ENCODE measurements around the gene NDP.

Gene NDP

GRCh38 chrX:44006081-44006480 is 32.9 kb upstream of the NDP start:
- Histone ChIP-seq H3K9ac (ENCODE audit: low read length) (no peak overlapping the region), H3K4me3 (ENCODE audit: insufficient read depth, low read length, poor library complexity, severe bottlenecking) (no peak overlapping the region), H4K20me1 (ENCODE audit: low read depth, low read length) (no peaks in the 10 kb centered on the region), H3K9me3 (ENCODE audit: insufficient read depth, low read length) (no peaks in the 10 kb centered on the region), H3F3A (ENCODE audit: insufficient read depth) (no peaks in the 10 kb centered on the region), H2AFZ (ENCODE audit: low read depth, low read length, severe bottlenecking) (no peak overlapping the region), H3K9me2 (replicated peaks; ENCODE audit: insufficient read depth, low read length) (no peaks in the 10 kb centered on the region), H3K27me3 (ENCODE audit: low read length) (no peaks in the 10 kb centered on the region), H3K4me2 (ENCODE audit: low read depth, low read length, poor library complexity, severe bottlenecking) (no peak overlapping the region), H3K27ac (ENCODE audit: low read depth, low read length) (no peak overlapping the region), H3K36me3 (ENCODE audit: low read length) (no peaks in the 10 kb centered on the region), H3K79me2 (ENCODE audit: insufficient read depth, low read length) (no peaks in the 10 kb centered on the region)
- TF ChIP-seq CTCF (IDR thresholded peaks at IDR 0.05; ENCODE audit: insufficient read depth, low read length, poor library complexity, severe bottlenecking) (no peak), EZH2phosphoT487 (conservative IDR thresholded peaks at IDR 0.05; ENCODE audit: low read length) (no peak)

GRCh38 chrX:44003975-44004374 is 30.8 kb upstream of the NDP start:
- Histone ChIP-seq H4K20me1 (ENCODE audit: low read depth, low read length) (no peaks in the 10 kb centered on the region), H3K4me3 (ENCODE audit: insufficient read depth, low read length, poor library complexity, severe bottlenecking) (no peak overlapping the region), H3K27me3 (ENCODE audit: low read length) (no peaks in the 10 kb centered on the region), H3K79me2 (ENCODE audit: insufficient read depth, low read length) (no peaks in the 10 kb centered on the region), H3K9me3 (ENCODE audit: insufficient read depth, low read length) (no peaks in the 10 kb centered on the region), H3K9me2 (replicated peaks; ENCODE audit: insufficient read depth, low read length) (no peaks in the 10 kb centered on the region), H2AFZ (ENCODE audit: low read depth, low read length, severe bottlenecking) (no peak overlapping the region), H3K9ac (ENCODE audit: low read length) (no peak overlapping the region), H3K36me3 (ENCODE audit: low read length) (no peaks in the 10 kb centered on the region), H3K27ac (ENCODE audit: low read depth, low read length) (no peak overlapping the region), H3K4me2 (ENCODE audit: low read depth, low read length, poor library complexity, severe bottlenecking) (no peak overlapping the region), H3F3A (ENCODE audit: insufficient read depth) (no peaks in the 10 kb centered on the region)
- no peak for TF ChIP-seq CTCF (IDR thresholded peaks at IDR 0.05; ENCODE audit: insufficient read depth, low read length, poor library complexity, severe bottlenecking)
- no peak for TF ChIP-seq EZH2phosphoT487 (conservative IDR thresholded peaks at IDR 0.05; ENCODE audit: low read length)

GRCh38 chrX:44002567-44002966 is 29.4 kb upstream of the NDP start:
- Histone ChIP-seq H3K79me2 (ENCODE audit: insufficient read depth, low read length) (no peaks in the 10 kb centered on the region), H3K4me3 (ENCODE audit: insufficient read depth, low read length, poor library complexity, severe bottlenecking) (no peak overlapping the region), H3K9ac (ENCODE audit: low read length) (no peak overlapping the region), H3K9me2 (replicated peaks; ENCODE audit: insufficient read depth, low read length) (no peaks in the 10 kb centered on the region), H2AFZ (ENCODE audit: low read depth, low read length, severe bottlenecking) (no peak overlapping the region), H3K9me3 (ENCODE audit: insufficient read depth, low read length) (no peaks in the 10 kb centered on the region), H3F3A (ENCODE audit: insufficient read depth) (no peaks in the 10 kb centered on the region), H3K27ac (ENCODE audit: low read depth, low read length) (no peak overlapping the region), H3K4me2 (ENCODE audit: low read depth, low read length, poor library complexity, severe bottlenecking) (no peak overlapping the region), H4K20me1 (ENCODE audit: low read depth, low read length) (no peaks in the 10 kb centered on the region), H3K27me3 (ENCODE audit: low read length) (no peaks in the 10 kb centered on the region), H3K36me3 (ENCODE audit: low read length) (no peaks in the 10 kb centered on the region)
- no peak for TF ChIP-seq CTCF (IDR thresholded peaks at IDR 0.05; ENCODE audit: insufficient read depth, low read length, poor library complexity, severe bottlenecking)
- TF ChIP-seq EZH2phosphoT487 (conservative IDR thresholded peaks at IDR 0.05; ENCODE audit: low read length): no peak

GRCh38 chrX:43998374-43998773 is 25.2 kb upstream of the NDP start:
- Histone ChIP-seq H3K9me2 (replicated peaks; ENCODE audit: insufficient read depth, low read length) (no peaks in the 10 kb centered on the region), H3K27ac (ENCODE audit: low read depth, low read length) (no peak overlapping the region), H3F3A (ENCODE audit: insufficient read depth) (no peaks in the 10 kb centered on the region), H3K9me3 (ENCODE audit: insufficient read depth, low read length) (no peaks in the 10 kb centered on the region), H2AFZ (ENCODE audit: low read depth, low read length, severe bottlenecking) (no peak overlapping the region), H3K27me3 (ENCODE audit: low read length) (no peaks in the 10 kb centered on the region), H3K4me3 (ENCODE audit: insufficient read depth, low read length, poor library complexity, severe bottlenecking) (no peak overlapping the region), H3K36me3 (ENCODE audit: low read length) (no peaks in the 10 kb centered on the region), H4K20me1 (ENCODE audit: low read depth, low read length) (no peaks in the 10 kb centered on the region), H3K9ac (ENCODE audit: low read length) (no peak overlapping the region), H3K4me2 (ENCODE audit: low read depth, low read length, poor library complexity, severe bottlenecking) (no peak overlapping the region), H3K79me2 (ENCODE audit: insufficient read depth, low read length) (no peaks in the 10 kb centered on the region)
- TF ChIP-seq CTCF (IDR thresholded peaks at IDR 0.05; ENCODE audit: insufficient read depth, low read length, poor library complexity, severe bottlenecking): no peak
- no peak for TF ChIP-seq EZH2phosphoT487 (conservative IDR thresholded peaks at IDR 0.05; ENCODE audit: low read length)
